KOPT-K1 (cell line): ENCODE measurements around the gene TUBB2A.
A peak's percentile ranks its signal among the peaks of the same experiment; 100 is the strongest.
"Not testable (repeated sequence)": the region's sequence is repeated elsewhere in the genome, so short reads cannot be mapped to it uniquely, and the experiment has no call there.

Experiments used
- H3K27ac ChIP-seq: fragments of 200-600 bp; sonication (generic); 2 replicates; pipeline ENCODE4 v1.5.1; 2016; ENCODE audit warnings: antibody characterized with exemption, mild to moderate bottlenecking, low read depth, low read length; ENCODE audit not compliant: poor library complexity, severe bottlenecking
- H3K36me3 ChIP-seq: fragments of 200-600 bp; sonication (generic); 2 replicates; pipeline ENCODE4 v1.5.1; 2017; ENCODE audit warnings: antibody characterized with exemption, mild to moderate bottlenecking, low read length, moderate library complexity; ENCODE audit not compliant: insufficient read depth
- H3K9me3 ChIP-seq: fragments of 200-600 bp; sonication (generic); 2 replicates; pipeline ENCODE4 v1.5.1; 2017; ENCODE audit warnings: antibody characterized with exemption, low read length, mild to moderate bottlenecking; ENCODE audit not compliant: insufficient read depth, poor library complexity, severe bottlenecking

Gene TUBB2A

GRCh38 chr6:3170676-3171075 is 13.3 kb upstream of the TUBB2A start:
- H3K27ac ChIP-seq, H3K9me3 ChIP-seq, H3K36me3 ChIP-seq: not testable (repeated sequence)

- H3K27ac ChIP-seq, H3K9me3 ChIP-seq, H3K36me3 ChIP-seq: not testable (repeated sequence)
Observed at GRCh38 chr6:3168046-3168445, 10.7 kb upstream of the TUBB2A start.

- not testable (repeated sequence) for H3K27ac ChIP-seq, H3K36me3 ChIP-seq, H3K9me3 ChIP-seq
Observed at GRCh38 chr6:3166535-3167225, 9.3 kb upstream of the TUBB2A start.

GRCh38 chr6:3165631-3166534 is 8.5 kb upstream of the TUBB2A start:
- H3K9me3 ChIP-seq = no peaks in the 10 kb centered on the region
- H3K27ac ChIP-seq = no peak overlapping the region
- no peaks in the 10 kb centered on the region for H3K36me3 ChIP-seq

- no peak overlapping the region for H3K27ac ChIP-seq
- no peaks in the 10 kb centered on the region for H3K9me3 ChIP-seq
- H3K36me3 ChIP-seq = no peaks in the 10 kb centered on the region
Observed at GRCh38 chr6:3164388-3164787, 7.0 kb upstream of the TUBB2A start.

GRCh38 chr6:3163248-3163594 is 5.9 kb upstream of the TUBB2A start:
- Histone ChIP-seq H3K27ac (peak overlapping the region; percentile 32), H3K36me3 (no peaks in the 10 kb centered on the region), H3K9me3 (no peaks in the 10 kb centered on the region)

GRCh38 chr6:3162565-3163247 is 5.4 kb upstream of the TUBB2A start:
- no peaks in the 10 kb centered on the region for H3K9me3 ChIP-seq
- peak overlapping the region; percentile 57 for H3K27ac ChIP-seq
- H3K36me3 ChIP-seq = no peaks in the 10 kb centered on the region

- no peaks in the 10 kb centered on the region for H3K36me3 ChIP-seq
- no peak overlapping the region for H3K27ac ChIP-seq
- H3K9me3 ChIP-seq = no peaks in the 10 kb centered on the region
Observed at GRCh38 chr6:3162067-3162497, 4.7 kb upstream of the TUBB2A start.

GRCh38 chr6:3159805-3160781 is 2.7 kb upstream of the TUBB2A start:
- Histone ChIP-seq H3K9me3 (no peaks in the 10 kb centered on the region), H3K36me3 (no peaks in the 10 kb centered on the region), H3K27ac (peak overlapping the region; percentile 24)

- H3K27ac ChIP-seq, H3K9me3 ChIP-seq, H3K36me3 ChIP-seq: not testable (repeated sequence)
Observed at GRCh38 chr6:3156184-3157130, 887 bp downstream of the TUBB2A start.

- H3K36me3 ChIP-seq, H3K9me3 ChIP-seq, H3K27ac ChIP-seq: not testable (repeated sequence)
Observed at GRCh38 chr6:3155416-3155815, 1.9 kb downstream of the TUBB2A start.

GRCh38 chr6:3152689-3153088 is 4.7 kb downstream of the TUBB2A start:
- Histone ChIP-seq H3K36me3 (peaks cover 4% of the 10 kb centered on the region; the same call in 1 of the 2 replicates), H3K27ac (no peak overlapping the region), H3K9me3 (no peaks in the 10 kb centered on the region)

GRCh38 chr6:3151691-3152090 is 5.7 kb downstream of the TUBB2A start:
- Histone ChIP-seq H3K9me3 (no peaks in the 10 kb centered on the region), H3K36me3 (peaks cover 9% of the 10 kb centered on the region; the same call in 1 of the 2 replicates), H3K27ac (no peak overlapping the region)
